Liver (tissue), 9 donors: ENCODE results near the gene IFNGR1. TPM values are rescaled to one million over a fixed set of nuclear protein-coding genes. Genes with fewer than 3 reads are reported as not detected.

Experiments used
- DNase-seq: peaks from one replicate; pipeline ENCODE4 v3.0.0-alpha.2; 2017; ENCODE audit warnings: low spot score
- H3K27ac ChIP-seq, 2 donors: one replicate each; pipeline ENCODE4 v1.7.0; 2013; ENCODE audit warnings: inconsistent platforms in 2 of 2, low read length in 2 of 2, control low read depth in 1 of 2, low read depth in 1 of 2, mild to moderate bottlenecking in 1 of 2
- H3K27me3 ChIP-seq, 4 donors: one replicate each; pipeline versions ENCODE4 v1.6.1 to v1.7.0; 2013; ENCODE audit warnings: low read length in 3 of 4, inconsistent platforms in 1 of 4, mild to moderate bottlenecking in 1 of 4, moderate library complexity in 1 of 4; ENCODE audit not compliant: control insufficient read depth in 4 of 4, insufficient read depth in 4 of 4
- H3K36me3 ChIP-seq, 4 donors: one replicate each; pipeline versions ENCODE4 v1.6.1 to v1.7.0; 2013; ENCODE audit warnings: low read length in 3 of 4, mild to moderate bottlenecking in 3 of 4, low read depth in 1 of 4, moderate library complexity in 1 of 4; ENCODE audit not compliant: control insufficient read depth in 4 of 4, insufficient read depth in 3 of 4
- H3K4me1 ChIP-seq, 4 donors: one replicate each; pipeline versions ENCODE4 v1.6.1 to v1.7.0; 2013; ENCODE audit warnings: low read length in 3 of 4, mild to moderate bottlenecking in 3 of 4, moderate library complexity in 1 of 4; ENCODE audit not compliant: control insufficient read depth in 4 of 4, insufficient read depth in 4 of 4
- H3K4me3 ChIP-seq, 3 donors: one replicate each; pipeline versions ENCODE4 v1.6.1 to v1.7.0; 2013; ENCODE audit warnings: low read length in 3 of 3, control low read depth in 1 of 3, low read depth in 1 of 3, mild to moderate bottlenecking in 1 of 3
- H3K9ac ChIP-seq, 2 donors: one replicate each; pipeline ENCODE4 v1.7.0; 2013; ENCODE audit warnings: low read length in 2 of 2, mild to moderate bottlenecking in 2 of 2, moderate library complexity in 2 of 2, control low read depth in 1 of 2, low read depth in 1 of 2
- H3K9me3 ChIP-seq, 4 donors: one replicate each; pipeline versions ENCODE4 v1.6.1 to v1.7.0; 2013; ENCODE audit warnings: low read length in 3 of 4; ENCODE audit not compliant: control insufficient read depth in 4 of 4
- ATF3 ChIP-seq: IDR thresholded peaks from 2 replicates; pipeline ENCODE4 v1.6.1; 2016; ENCODE audit warnings: antibody characterized with exemption
- CTCF ChIP-seq: fragments of 150-350 bp; IDR thresholded peaks from 2 replicates; pipeline ENCODE4 v1.5.1; 2017; ENCODE audit warnings: improper control_type of control experiment, low read depth, low read length; ENCODE audit not compliant: missing input control
- EGR1 ChIP-seq, 2 donors: IDR thresholded peaks; 2 replicates each; pipeline ENCODE4 v1.6.1; 2016 to 2018; ENCODE audit warnings: antibody characterized with exemption in 2 of 2, low read depth in 2 of 2
- FOXA1 ChIP-seq: IDR thresholded peaks from 2 replicates; pipeline ENCODE4 v1.6.1; 2016; ENCODE audit warnings: antibody characterized with exemption
- FOXA2 ChIP-seq: IDR thresholded peaks from 2 replicates; pipeline ENCODE4 v1.6.1; 2016; ENCODE audit warnings: antibody characterized with exemption
- GABPA ChIP-seq, 2 donors: IDR thresholded peaks in 1 of 2; conservative IDR thresholded peaks in 1 of 2; 2 replicates each; pipeline ENCODE4 v1.6.1; 2016; ENCODE audit warnings: antibody characterized with exemption in 2 of 2, mild to moderate bottlenecking in 1 of 2, moderate library complexity in 1 of 2
- HNF4A ChIP-seq, 2 donors: conservative IDR thresholded peaks; 2 replicates each; pipeline ENCODE4 v1.6.1; 2016; ENCODE audit warnings: antibody characterized with exemption in 2 of 2, mild to moderate bottlenecking in 2 of 2
- HNF4G ChIP-seq: IDR thresholded peaks from 2 replicates; pipeline ENCODE4 v1.6.1; 2016; ENCODE audit warnings: antibody characterized with exemption
- MAX ChIP-seq: IDR thresholded peaks from 2 replicates; pipeline ENCODE4 v1.6.1; 2016; ENCODE audit warnings: antibody characterized with exemption
- REST ChIP-seq: IDR thresholded peaks from 2 replicates; pipeline ENCODE4 v1.6.1; 2016; ENCODE audit warnings: antibody characterized with exemption, mild to moderate bottlenecking
- RXRA ChIP-seq, 2 donors: IDR thresholded peaks; 2 replicates each; pipeline ENCODE4 v1.6.1; 2017 to 2018; ENCODE audit warnings: antibody characterized with exemption in 2 of 2, mild to moderate bottlenecking in 1 of 2
- SP1 ChIP-seq: IDR thresholded peaks from 2 replicates; pipeline ENCODE4 v1.6.1; 2018; ENCODE audit warnings: antibody characterized with exemption, mild to moderate bottlenecking
- ZBTB33 ChIP-seq: IDR thresholded peaks from 2 replicates; pipeline ENCODE4 v1.6.1; 2016; ENCODE audit warnings: antibody characterized with exemption
- WGBS: extraction: QIAGEN DNeasy Blood & Tissue Kit; methylation state at CpG from one replicate; pipeline ENCODE4 v1.1.7; 2013; 5-methylcytosine and 5-hydroxymethylcytosine counted together
- polyA plus RNA-seq, 2 donors: library from polyadenylated mRNA; stranded (reverse) in 1 of 2; unstranded in 1 of 2; fragments of 200-250 nt in 1 of 2; fragments of >200 nt in 1 of 2; fragmentation: Nextera tagmentation in 1 of 2; extraction: Ambion mirVana in 1 of 2; gene quantifications; one replicate each; pipeline versions ENCODE4 v1.2.1 to v1.2.3, GENCODE V29; 2013 to 2015
- total RNA-seq, 2 donors: library from RNA; depleted of rRNA; stranded (reverse); fragments of >200 nt; gene quantifications; one replicate each; pipeline ENCODE4 v1.2.3, GENCODE V29; 2014
- donor health status: healthy.
- donor health status: healthy.
- donor health status: healthy.
- donor health status: healthy.
- donor health status: healthy.

Gene IFNGR1
- total and polyA plus RNA-seq, 4 donors: 33.9 to 57.8 (median 39.0) TPM

GRCh38 chr6:137268911-137269310 is 49.7 kb upstream of the IFNGR1 start:
- WGBS: 83% methylated on average over 3 of the region's 3 CpGs
- Histone ChIP-seq H3K9ac (no peak overlapping the region), H3K4me1 (no peaks in the 10 kb centered on the region), H3K4me3 (no peak overlapping the region), H3K9me3 (no peaks in the 10 kb centered on the region), H3K27ac (no peak overlapping the region), H3K36me3 (no peaks in the 10 kb centered on the region), H3K27me3 (no peaks in the 10 kb centered on the region)
- TF ChIP-seq EGR1 (IDR thresholded peaks at IDR 0.05; ENCODE audit: low read depth in 2 of 2): no peak
- no peak for DNase-seq

GRCh38 chr6:137266309-137266586 is 47.1 kb upstream of the IFNGR1 start:
- 81% methylated on average over 4 of the region's 4 CpGs for WGBS
- no peak for DNase-seq
- Histone ChIP-seq H3K4me3 (no peak overlapping the region), H3K27me3 (no peaks in the 10 kb centered on the region), H3K9ac (no peak overlapping the region), H3K9me3 (no peaks in the 10 kb centered on the region), H3K27ac (no peak overlapping the region), H3K4me1 (peaks cover 0 to under 1% (median 0%) of the 10 kb centered on the region in 4 donors), H3K36me3 (no peaks in the 10 kb centered on the region)
- no peak for TF ChIP-seq MAX
- TF ChIP-seq ATF3: no peak
- TF ChIP-seq SP1: no peak
- TF ChIP-seq FOXA2: no peak
- no peak for TF ChIP-seq HNF4A (conservative IDR thresholded peaks at IDR 0.05)
- TF ChIP-seq HNF4G: no peak
- TF ChIP-seq FOXA1: no peak
- no peak for TF ChIP-seq CTCF
- no peak for TF ChIP-seq ZBTB33
- TF ChIP-seq GABPA (IDR thresholded peaks at IDR 0.05 in 1 of 2, conservative IDR thresholded peaks at IDR 0.05 in 1 of 2): no peak
- TF ChIP-seq RXRA (IDR thresholded peaks at IDR 0.05): no peak
- TF ChIP-seq REST: no peak
- no peak for TF ChIP-seq EGR1 (IDR thresholded peaks at IDR 0.05; ENCODE audit: low read depth in 2 of 2)
